GM18508 (cell line): ENCODE results near the gene GPC6.
"Not testable (repeated sequence)": the region's sequence is repeated elsewhere in the genome, so short reads cannot be mapped to it uniquely, and the experiment has no call there.

Source experiments
- ATAC-seq: cut with Tn5 transposase; IDR thresholded peaks from one replicate; pipeline ENCODE4 v1.9.1; 2021; ENCODE audit warnings: moderate number of reproducible peaks; ENCODE audit not compliant: insufficient read depth, unreplicated experiment

The GPC6 gene

DNA sequence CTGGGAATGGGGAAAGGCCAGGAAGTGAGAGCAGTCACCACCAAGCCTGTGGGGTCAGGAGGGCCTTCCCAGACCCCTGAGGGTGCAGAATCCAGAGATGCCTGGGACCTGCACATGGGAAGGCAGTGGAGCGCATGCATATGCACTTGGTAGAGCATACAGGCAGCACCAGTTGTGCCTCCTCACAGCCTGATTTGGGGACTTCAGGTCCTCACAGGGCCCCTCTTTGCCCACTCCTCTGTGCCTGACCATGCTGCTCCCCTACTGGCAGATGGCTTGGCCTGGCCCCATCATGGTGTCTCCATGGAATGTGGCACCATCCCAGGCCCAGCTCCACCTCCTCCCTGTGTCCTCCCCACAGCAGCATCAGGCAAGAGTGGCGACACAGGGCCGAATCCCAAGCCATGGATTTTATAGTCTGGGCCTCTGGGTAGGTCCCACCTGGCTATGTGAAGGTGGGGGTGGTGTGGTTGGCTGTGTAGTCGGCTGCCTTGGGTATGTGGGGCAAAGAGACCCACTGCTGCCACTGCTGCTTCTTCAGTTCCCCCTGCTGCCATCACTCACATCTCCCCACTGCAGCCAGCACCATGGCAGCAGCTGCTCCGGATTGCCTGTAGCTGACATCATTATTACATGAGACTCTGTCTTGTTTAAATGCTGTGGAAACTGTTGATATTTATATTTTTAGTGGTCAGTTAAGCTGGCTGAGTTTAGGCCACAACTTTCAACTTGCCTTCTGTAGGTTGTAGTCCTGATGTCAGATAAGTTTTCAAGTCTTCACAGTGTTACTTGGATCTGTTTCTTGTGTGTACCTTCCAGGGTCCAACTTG is 247.0 kb downstream of the GPC6 start:
- ATAC-seq, result no peak

- no peak for ATAC-seq
Measured at GRCh38 chr13:93476175-93476574, 249.6 kb downstream of the GPC6 start.

GRCh38 chr13:93477238-93477637 is 250.6 kb downstream of the GPC6 start:
- no peak for ATAC-seq

DNA sequence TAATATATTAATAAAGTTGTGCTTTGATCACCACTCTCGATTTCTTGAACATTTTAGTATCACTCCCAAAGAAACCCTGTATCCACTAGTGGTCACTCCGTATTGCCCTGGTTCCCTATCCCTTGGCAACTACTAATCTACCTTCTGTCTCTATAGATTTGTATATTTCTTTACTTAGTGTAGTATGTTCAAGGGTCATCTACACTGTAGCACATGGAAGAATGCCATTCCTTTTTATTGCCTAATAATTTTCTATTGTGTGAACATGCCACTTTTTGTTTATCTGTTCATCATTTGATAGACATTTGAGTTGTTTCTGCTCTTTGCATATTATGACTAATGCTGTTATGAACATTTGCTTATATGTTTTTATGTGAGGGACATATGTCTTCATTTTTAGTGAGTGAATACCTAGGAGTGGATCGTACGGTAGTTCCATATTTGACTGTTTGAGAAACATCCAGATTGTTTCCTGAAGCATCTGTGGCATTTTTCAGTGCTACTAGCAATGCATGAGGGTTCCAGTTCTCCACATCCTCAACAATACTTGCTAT is 254.0 kb downstream of the GPC6 start:
- ATAC-seq, result no peak

GRCh38 chr13:93496117-93496516 is 269.5 kb downstream of the GPC6 start:
- ATAC-seq, result not testable (repeated sequence)

GRCh38 chr13:93496985-93497673 is 270.5 kb downstream of the GPC6 start:
- no peak for ATAC-seq

DNA sequence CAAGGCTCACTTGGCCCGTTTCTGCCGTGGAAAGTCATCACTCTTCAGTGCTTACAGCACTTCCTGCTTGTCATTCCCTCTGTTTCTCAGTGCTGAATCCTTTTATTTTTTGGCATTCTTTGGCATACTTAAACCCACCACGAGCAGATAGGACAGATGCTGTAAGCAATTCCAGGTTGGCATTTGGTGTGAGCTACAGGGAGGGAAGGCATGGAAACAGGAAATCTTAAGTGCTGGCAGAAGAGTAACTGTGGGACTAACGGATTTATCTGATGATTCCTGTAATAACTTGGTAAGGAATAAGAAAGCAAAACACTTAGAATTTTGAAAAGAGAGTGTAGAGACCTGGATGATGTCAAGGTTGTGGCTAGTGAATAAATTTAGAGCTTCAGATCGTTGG is 273.4 kb downstream of the GPC6 start:
- no peak for ATAC-seq

DNA sequence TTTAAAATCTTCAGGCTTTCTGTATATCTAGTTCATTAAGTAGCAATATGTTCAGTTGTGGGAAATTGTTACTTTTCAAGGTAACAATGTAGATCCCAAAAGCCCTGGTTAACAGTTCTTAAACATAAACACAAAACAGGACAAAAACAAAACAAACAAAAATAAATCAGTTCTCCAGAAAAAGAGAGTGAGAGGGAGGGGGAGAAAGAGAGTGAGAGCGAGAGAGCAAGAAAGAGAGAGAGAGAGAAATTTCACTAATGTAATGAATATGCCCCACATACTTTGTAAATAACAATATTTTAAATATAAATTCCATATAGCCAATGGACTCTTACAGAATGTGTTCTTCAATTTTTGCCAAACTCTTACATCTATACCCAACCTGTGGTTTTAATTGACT is 275.5 kb downstream of the GPC6 start:
- ATAC-seq, result no peak

DNA sequence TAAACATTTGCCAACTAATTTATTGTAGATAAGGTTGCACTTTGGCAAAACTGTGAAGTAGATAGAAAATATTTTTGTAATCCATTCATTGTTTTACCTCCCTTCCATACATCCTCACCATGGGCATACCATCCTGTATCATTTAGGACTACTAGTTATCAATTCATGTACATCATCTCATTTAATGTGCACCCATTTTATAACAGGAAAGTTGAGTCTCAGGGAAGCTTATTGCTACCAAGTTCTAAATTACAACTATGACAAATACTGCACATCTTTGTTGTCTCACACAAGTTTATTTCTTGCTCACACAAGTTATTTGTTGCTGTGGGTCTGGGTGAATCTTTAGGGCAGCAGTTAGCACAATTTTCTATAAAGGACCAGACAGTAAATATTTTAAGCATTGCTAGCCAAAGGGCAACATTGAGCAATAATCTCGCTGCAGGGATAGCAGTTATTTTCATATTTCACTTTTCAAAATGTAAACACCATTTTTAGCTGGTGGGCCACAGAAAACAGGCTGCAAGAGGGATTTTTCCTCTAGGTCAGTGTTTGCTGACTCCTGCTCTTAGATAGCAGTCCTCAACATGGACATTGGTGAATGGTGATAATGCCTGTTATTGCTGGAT is 276.5 kb downstream of the GPC6 start:
- no peak for ATAC-seq

GRCh38 chr13:93505104-93505952 is 278.7 kb downstream of the GPC6 start:
- no peak for ATAC-seq

DNA sequence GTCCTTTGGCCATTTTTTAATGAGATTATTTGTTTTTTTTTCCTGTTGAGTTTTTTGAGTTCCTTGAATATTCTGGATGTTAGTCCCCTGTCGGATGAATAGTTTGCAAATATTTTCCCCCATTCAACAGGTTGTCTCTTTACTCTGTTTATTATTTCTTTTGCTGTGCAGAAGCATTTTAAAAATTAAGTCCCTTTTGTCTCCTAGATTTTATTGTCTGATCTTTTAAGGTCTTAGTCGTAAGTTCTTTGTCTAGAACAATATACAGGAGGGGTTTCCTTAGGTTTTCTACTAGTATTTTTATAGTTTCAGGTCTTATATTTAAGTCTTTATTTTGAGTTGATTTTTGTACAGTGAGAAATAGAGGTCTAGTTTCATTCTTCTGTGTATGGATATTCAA is 284.4 kb downstream of the GPC6 start:
- no peak for ATAC-seq

DNA sequence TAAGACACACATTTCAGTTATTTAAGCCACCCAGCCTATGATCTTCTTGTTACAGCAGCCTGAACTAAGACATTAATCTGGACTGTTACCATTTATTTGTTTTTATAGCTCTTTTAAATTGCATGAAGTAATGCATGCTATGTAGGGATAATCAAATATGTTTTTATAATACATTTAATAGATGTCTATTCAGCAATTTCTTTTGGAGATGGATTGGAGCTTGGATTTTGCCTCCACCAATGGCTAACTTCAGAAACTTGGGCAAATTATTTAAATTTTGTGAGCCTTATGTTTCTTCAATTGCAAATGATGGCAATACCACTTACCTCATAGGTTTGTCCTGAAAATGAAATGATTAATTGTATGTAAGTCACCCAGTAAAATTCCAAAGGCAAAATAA is 288.7 kb downstream of the GPC6 start:
- no peak for ATAC-seq

- ATAC-seq, result no peak
Measured at GRCh38 chr13:93517658-93518057, 291.1 kb downstream of the GPC6 start.

- ATAC-seq, result no peak
Measured at GRCh38 chr13:93521307-93521706, 294.7 kb downstream of the GPC6 start.

GRCh38 chr13:93522501-93522900 is 295.9 kb downstream of the GPC6 start:
- ATAC-seq, result no peak

- no peak for ATAC-seq
Measured at GRCh38 chr13:93525087-93525486, 298.5 kb downstream of the GPC6 start.

- no peak for ATAC-seq
Measured at GRCh38 chr13:93527748-93528297, 301.2 kb downstream of the GPC6 start.

GRCh38 chr13:93529961-93530360 is 303.4 kb downstream of the GPC6 start:
- no peak for ATAC-seq

GRCh38 chr13:93534181-93534700 is 307.6 kb downstream of the GPC6 start:
- ATAC-seq, result no peak

- ATAC-seq, result no peak
Measured at GRCh38 chr13:93535251-93535650, 308.6 kb downstream of the GPC6 start.
